SH-SY5Y (cell line): Measurements from ENCODE around the gene ZBTB17.

Experiments used
- GATA2 ChIP-seq: IDR thresholded peaks from 2 replicates; pipeline ENCODE4 v1.6.1; 2011; ENCODE audit warnings: mild to moderate bottlenecking, low read depth, low read length
- GATA3 ChIP-seq: IDR thresholded peaks from 2 replicates; pipeline ENCODE4 v1.6.1; 2011; ENCODE audit warnings: low read depth, mild to moderate bottlenecking, low read length, moderate library complexity

GRCh38 chr1:15943992-15944307, 32.0 kb downstream of the ZBTB17 start:
- TF ChIP-seq GATA2 (no peak), GATA3 (no peak)
